ENCODE data around the gene CLDND2.
A peak's percentile ranks its signal among the peaks of the same experiment; 100 is the strongest.

CLDND2 gene

GRCh38 chr19:51352783-51353360 is 15.9 kb downstream of the CLDND2 start:
- DNase-seq: no peak

GRCh38 chr19:51351266-51351990 is 17.4 kb downstream of the CLDND2 start:
- DNase-seq: no peak

- no peak for DNase-seq
Observed at GRCh38 chr19:51347209-51347928, 21.4 kb downstream of the CLDND2 start.

- DNase-seq: no peak
Observed at GRCh38 chr19:51346742-51347141, 22.1 kb downstream of the CLDND2 start.

GRCh38 chr19:51345076-51345620 is 23.7 kb downstream of the CLDND2 start:
- DNase-seq: no peak

GRCh38 chr19:51342631-51343569 is 25.9 kb downstream of the CLDND2 start:
- DNase-seq: no peak

- DNase-seq: no peak
Observed at GRCh38 chr19:51341976-51342580, 26.7 kb downstream of the CLDND2 start, which contains the start of gene VSIG10L. VSIG10L (minus strand) TSS chr19:51342139; CDS start chr19:51342124, 15 bp downstream.

- no peak for DNase-seq
Observed at GRCh38 chr19:51341066-51341465, 27.7 kb downstream of the CLDND2 start.

GRCh38 chr19:51339687-51340656 is 28.8 kb downstream of the CLDND2 start:
- DNase-seq: peak; percentile 94

- DNase-seq: no peak
Observed at GRCh38 chr19:51339313-51339686, 29.5 kb downstream of the CLDND2 start.

GRCh38 chr19:51338563-51339312 is 30.1 kb downstream of the CLDND2 start:
- peak; percentile 89 for DNase-seq

- DNase-seq: no peak
Observed at GRCh38 chr19:51337861-51338562, 30.8 kb downstream of the CLDND2 start.

- no peak for DNase-seq
Observed at GRCh38 chr19:51337141-51337860, 31.5 kb downstream of the CLDND2 start.

- no peak for DNase-seq
Observed at GRCh38 chr19:51333836-51334460, 34.9 kb downstream of the CLDND2 start.

GRCh38 chr19:51331716-51332115 is 37.1 kb downstream of the CLDND2 start:
- DNase-seq: no peak

GRCh38 chr19:51331193-51331592 is 37.6 kb downstream of the CLDND2 start:
- DNase-seq: no peak

- DNase-seq: no peak
Observed at GRCh38 chr19:51330366-51330765, 38.4 kb downstream of the CLDND2 start.

GRCh38 chr19:51329411-51329810 is 39.4 kb downstream of the CLDND2 start:
- DNase-seq: no peak

Measured in activated naive CD4-positive, alpha-beta T cell treated with Interleukin-2 at 50 U/mL for 16 hours (primary cell).